IMR-90 (cell line): Measurements from ENCODE around the gene MYCBPAP. TPM values are rescaled to one million over a fixed set of nuclear protein-coding genes. Genes with fewer than 3 reads are reported as not detected.

Experiments used
- ATAC-seq: fragments of 200-7000 bp; cut with Tn5 transposase; 2 replicates; pipeline ENCODE4 v1.9.1; 2020; ENCODE audit warnings: low read depth, mild to moderate bottlenecking, moderate library complexity
- BruUV-seq: library from RNA; stranded (reverse); fragments of 400-500 nt; replicated peaks from 2 replicates; lab custom pipeline; 2021; lab: Mats Ljungman, UMichigan
- CTCF ChIA-PET: fragments of 300-600 bp; formaldehyde crosslinking; extraction: SDS; loops from one replicate; lab custom pipeline; 2021; ENCODE audit warnings: antibody characterized with exemption; lab: Yijun Ruan, JAX
- POLR2A ChIA-PET: fragments of 300-600 bp; sonication (Branson Sonifier 250); formaldehyde crosslinking; loops from one replicate; lab custom pipeline; 2022; ENCODE audit warnings: antibody characterized with exemption; ENCODE audit not compliant: unreplicated experiment; lab: Charles Lee
- DNase-seq: peaks from one replicate; pipeline ENCODE4 v3.0.0; 2013
- H2AFZ ChIP-seq: replicated peaks from 2 replicates; pipeline ENCODE3; 2013; ENCODE audit warnings: low read length, mild to moderate bottlenecking; ENCODE audit not compliant: poor library complexity
- H2AK5ac ChIP-seq: 2 replicates; pipeline ENCODE4 v1.6.1; 2013; ENCODE audit warnings: low read depth, low read length, inconsistent platforms
- H2AK9ac ChIP-seq: replicated peaks from 2 replicates; pipeline ENCODE3; 2013; ENCODE audit warnings: mild to moderate bottlenecking, low read depth, low read length, moderate library complexity; ENCODE audit not compliant: poor library complexity
- H2BK120ac ChIP-seq: 2 replicates; pipeline ENCODE4 v1.6.1; 2013; ENCODE audit warnings: low read depth, low read length, inconsistent platforms
- H2BK15ac ChIP-seq: 3 replicates; pipeline ENCODE4 v1.6.1; 2013; ENCODE audit warnings: low read depth, low read length, inconsistent platforms
- H2BK20ac ChIP-seq: 2 replicates; pipeline ENCODE4 v1.6.1; 2013; ENCODE audit warnings: low read depth, mild to moderate bottlenecking, inconsistent platforms, low read length, moderate library complexity
- H2BK5ac ChIP-seq: 2 replicates; pipeline ENCODE4 v1.6.1; 2013; ENCODE audit warnings: mild to moderate bottlenecking, low read depth, low read length, inconsistent platforms; ENCODE audit not compliant: poor library complexity, severe bottlenecking
- H3K14ac ChIP-seq: replicated peaks from 2 replicates; pipeline ENCODE4 v1.6.1; 2013; ENCODE audit warnings: low read depth, low read length, inconsistent platforms
- H3K18ac ChIP-seq: 2 replicates; pipeline ENCODE4 v1.6.1; 2013; ENCODE audit warnings: low read depth, low read length, control low read depth
- H3K23ac ChIP-seq: 2 replicates; pipeline ENCODE4 v1.6.1; 2013; ENCODE audit warnings: low read depth, low read length, inconsistent platforms
- H3K27ac ChIP-seq: 2 replicates; pipeline ENCODE4 v1.5.1; 2013; ENCODE audit warnings: mild to moderate bottlenecking, control low read depth, low read length; ENCODE audit not compliant: insufficient read depth
- H3K27me3 ChIP-seq: 2 replicates; pipeline ENCODE4 v1.6.1; 2013; ENCODE audit warnings: low read length; ENCODE audit not compliant: control insufficient read depth, insufficient read depth
- H3K36me3 ChIP-seq: 2 replicates; pipeline ENCODE4 v1.6.1; 2013; ENCODE audit warnings: low read length, mixed read lengths; ENCODE audit not compliant: control insufficient read depth, insufficient read depth
- H3K4ac ChIP-seq: 2 replicates; pipeline ENCODE4 v1.6.1; 2013; ENCODE audit warnings: low read depth, low read length, inconsistent platforms
- H3K4me1 ChIP-seq: 2 replicates; pipeline ENCODE4 v1.6.1; 2013; ENCODE audit warnings: low read length, mixed read lengths; ENCODE audit not compliant: control insufficient read depth, insufficient read depth
- H3K4me2 ChIP-seq: 2 replicates; pipeline ENCODE4 v1.6.1; 2013; ENCODE audit warnings: low read depth, mild to moderate bottlenecking, control low read depth, low read length, moderate library complexity
- H3K4me3 ChIP-seq: 2 replicates; pipeline ENCODE4 v1.5.1; 2013; ENCODE audit warnings: low read depth, mild to moderate bottlenecking, control low read depth, low read length, moderate library complexity; ENCODE audit not compliant: insufficient read depth
- H3K56ac ChIP-seq: 2 replicates; pipeline ENCODE4 v1.6.1; 2013; ENCODE audit warnings: low read length, inconsistent platforms; ENCODE audit not compliant: insufficient read depth; ENCODE audit errors: extremely low read depth
- H3K79me1 ChIP-seq, 2 experiments: 2 replicates each; pipeline ENCODE4 v1.6.1; 2013; ENCODE audit warnings: low read length in 2 of 2, inconsistent platforms in 1 of 2, low read depth in 1 of 2
- H3K9ac ChIP-seq: 2 replicates; pipeline ENCODE4 v1.6.1; 2013; ENCODE audit warnings: low read depth, low read length, control low read depth
- H3K9me1 ChIP-seq: 2 replicates; pipeline ENCODE4 v1.6.1; 2013; ENCODE audit warnings: low read length, inconsistent platforms; ENCODE audit not compliant: insufficient read depth
- H3K9me3 ChIP-seq: 2 replicates; pipeline ENCODE4 v1.6.1; 2013; ENCODE audit warnings: low read length; ENCODE audit not compliant: control insufficient read depth, insufficient read depth
- H4K20me1 ChIP-seq: 2 replicates; pipeline ENCODE4 v1.6.1; 2013; ENCODE audit warnings: low read length, inconsistent platforms; ENCODE audit not compliant: insufficient read depth
- H4K5ac ChIP-seq: 2 replicates; pipeline ENCODE4 v1.6.1; 2013; ENCODE audit warnings: mild to moderate bottlenecking, low read depth, low read length, control low read depth
- H4K8ac ChIP-seq, 2 experiments: 2 replicates each; pipeline ENCODE4 v1.6.1; 2013; ENCODE audit warnings: low read depth in 2 of 2, low read length in 2 of 2, control low read depth in 1 of 2, inconsistent platforms in 1 of 2
- H4K91ac ChIP-seq: 2 replicates; pipeline ENCODE4 v1.6.1; 2013; ENCODE audit warnings: low read depth, low read length, inconsistent platforms; ENCODE audit not compliant: insufficient read depth
- ELK1 ChIP-seq: fragments of 150-350 bp; IDR thresholded peaks from 2 replicates; pipeline ENCODE4 v1.6.1; 2016; ENCODE audit warnings: low read depth, mild to moderate bottlenecking, low read length, moderate library complexity, borderline replicate concordance
- WGBS, 2 experiments: methylation state at CpG; one replicate each; pipeline versions ENCODE4 v1.1.5 to v1.1.7; 2013; ENCODE audit warnings: missing lambda C conversion rate in 2 of 2; ENCODE audit not compliant: insufficient read length in 1 of 2; ENCODE audit errors: extremely low coverage in 2 of 2; 5-methylcytosine and 5-hydroxymethylcytosine counted together
- dilution Hi-C: fragments of 300-500 bp; cut with HindIII; formaldehyde crosslinking; loops from one replicate; pipeline ENCODE4 v1.14.3; 2018; ENCODE audit warnings: low sequenced_read_pairs; ENCODE audit not compliant: unreplicated experiment
- in situ Hi-C: fragments of 300-500 bp; cut with MboI; formaldehyde crosslinking; loops from 3 replicates; pipeline ENCODE4 v1.14.3; 2019; ENCODE audit warnings: low sequenced_read_pairs, inconsistent platforms, mixed read lengths
- intact Hi-C: fragments of 100-400 bp; cut with micrococcal nuclease; formaldehyde crosslinking; loops from 2 replicates; pipeline ENCODE4 v1.10.0; 2022
- polyA plus RNA-seq, 3 experiments: library from polyadenylated mRNA; depleted of rRNA; stranded (reverse); fragments of >200 nt; gene quantifications; 2 replicates each; pipeline ENCODE4 v1.2.3, GENCODE V29; 2012; ENCODE audit warnings: low replicate concordance in 1 of 3
- total RNA-seq: library from RNA; depleted of rRNA; stranded (reverse); fragments of >200 nt; gene quantifications from 2 replicates; pipeline ENCODE4 v1.2.3, GENCODE V29; 2012

Gene MYCBPAP
- total and polyA plus RNA-seq, 2 of the 4 experiments (the other 2 are of a cell fraction), result 0.17 to 0.18 TPM

GRCh38 chr17:50566886-50567285 is 58.6 kb downstream of the MYCBPAP start:
- no peak overlapping the region for H3K56ac ChIP-seq
- H3K27me3 ChIP-seq, result peaks cover 81% of the 10 kb centered on the region
- H3K18ac ChIP-seq, result no peak overlapping the region
- H2AFZ ChIP-seq, result no peak overlapping the region
- H3K79me1 ChIP-seq, result no peaks in the 10 kb centered on the region
- H3K4me2 ChIP-seq, result no peak overlapping the region
- intact Hi-C loops (no loop called here), in situ Hi-C loops (loop anchor here (5.0 kb wide), 1 partner anchor 45 kb away; no protein-coding TSS in a partner anchor), dilution Hi-C loops (no loop called here)
- ATAC-seq, result no peak
- POLR2A ChIA-PET, result no interaction called here
- H3K23ac ChIP-seq, result no peak overlapping the region
- no peaks in the 10 kb centered on the region for H3K9me3 ChIP-seq
- no CpG with 5 or more reads among the region's 2 CpGs for WGBS, 2 experiments
- peaks cover 5% of the 10 kb centered on the region; the same call in 1 of the 2 replicates for H3K4me1 ChIP-seq
- no peak for DNase-seq
- no peak overlapping the region for H4K8ac ChIP-seq
- H3K14ac ChIP-seq, result no peak overlapping the region
- H2BK120ac ChIP-seq, result no peak overlapping the region
- H2BK20ac ChIP-seq, result no peak overlapping the region
- H3K27ac ChIP-seq, result no peak overlapping the region
- CTCF ChIA-PET, result no interaction called here
- no peak for TF ChIP-seq ELK1
- no peak overlapping the region for H3K4ac ChIP-seq
- no peak overlapping the region for H2AK5ac ChIP-seq
- H2BK5ac ChIP-seq, result no peak overlapping the region
- H4K20me1 ChIP-seq, result peaks cover 3% of the 10 kb centered on the region; the same call in 1 of the 2 replicates
- H2AK9ac ChIP-seq, result no peak overlapping the region
- no peaks in the 10 kb centered on the region for H3K36me3 ChIP-seq
- no peak overlapping the region for H4K91ac ChIP-seq
- H4K5ac ChIP-seq, result no peak overlapping the region
- no TSS peak for BruUV-seq
- H2BK15ac ChIP-seq, result no peak overlapping the region
- no peaks in the 10 kb centered on the region for H3K9me1 ChIP-seq
- no peak overlapping the region for H3K9ac ChIP-seq
- H3K4me3 ChIP-seq, result no peak overlapping the region
